Heart left ventricle (tissue), 16 donors: ENCODE results near the gene ATL1. TPM values are rescaled to one million over a fixed set of nuclear protein-coding genes. Genes with fewer than 3 reads are reported as not detected.

Source experiments
- ATAC-seq, 4 donors: fragments of 200-7000 bp; cut with Tn5 transposase; one replicate each; pipeline ENCODE4 v1.9.1; 2020 to 2022; ENCODE audit warnings: moderate library complexity in 4 of 4, mild to moderate bottlenecking in 3 of 4, moderate number of reproducible peaks in 1 of 4
- DNase-seq, 5 donors: peaks; one replicate each; pipeline ENCODE4 v3.0.0-alpha.2; 2020
- H3K27ac ChIP-seq, 12 donors: fragments of 200-600 bp; sonication (generic) in 4 of 12; one replicate each; pipeline versions ENCODE4 v1.5.0 to v1.8.0; 2016 to 2022; ENCODE audit warnings: mild to moderate bottlenecking in 2 of 12
- H3K27me3 ChIP-seq, 9 donors: fragments of 200-600 bp; sonication (generic) in 2 of 9; one replicate each; pipeline versions ENCODE4 v1.5.1 to v1.8.0; 2016 to 2022; ENCODE audit warnings: mild to moderate bottlenecking in 3 of 9
- H3K36me3 ChIP-seq, 9 donors: fragments of 200-600 bp; sonication (generic) in 2 of 9; one replicate each; pipeline versions ENCODE4 v1.5.0 to v1.8.0; 2018 to 2022; ENCODE audit warnings: mild to moderate bottlenecking in 2 of 9
- H3K4me1 ChIP-seq, 12 donors: fragments of 200-600 bp; sonication (generic) in 4 of 12; one replicate each; pipeline versions ENCODE4 v1.5.0 to v1.8.0; 2016 to 2022; ENCODE audit warnings: mild to moderate bottlenecking in 3 of 12
- H3K4me3 ChIP-seq, 12 donors: fragments of 200-600 bp; sonication (generic) in 4 of 12; one replicate each; pipeline versions ENCODE4 v1.5.0 to v1.8.0; 2017 to 2022; ENCODE audit warnings: mild to moderate bottlenecking in 9 of 12, moderate library complexity in 4 of 12
- H3K9me3 ChIP-seq, 12 donors: fragments of 200-600 bp; sonication (generic) in 4 of 12; one replicate each; pipeline versions ENCODE4 v1.5.0 to v1.8.0; 2016 to 2022; ENCODE audit warnings: mild to moderate bottlenecking in 1 of 12
- CTCF ChIP-seq, 12 donors: fragments of 200-600 bp; sonication (generic) in 4 of 12; IDR thresholded peaks; one replicate each; pipeline versions ENCODE4 v1.5.0 to v1.8.0; 2018 to 2022; ENCODE audit warnings: antibody characterized with exemption in 12 of 12, mild to moderate bottlenecking in 5 of 12
- POLR2A ChIP-seq, 2 donors: fragments of 450-650 bp; IDR thresholded peaks; one replicate each; pipeline ENCODE4 v1.6.1; 2017; ENCODE audit warnings: antibody characterized with exemption in 2 of 2, mild to moderate bottlenecking in 2 of 2, moderate library complexity in 2 of 2
- WGBS, 4 donors: extraction: QIAGEN DNeasy Blood & Tissue Kit in 2 of 4; methylation state at CpG; one replicate each; pipeline versions ENCODE4 v1.1.5 to v1.1.7; 2013 to 2018; 5-methylcytosine and 5-hydroxymethylcytosine counted together
- intact Hi-C, 10 donors: fragments of 100-400 bp; cut with DNase I; formaldehyde crosslinking; loops; one replicate each; pipeline versions ENCODE4 v1.11.1 to v1.14.2; 2022
- polyA plus RNA-seq, 2 donors: library from polyadenylated mRNA; stranded (reverse); fragments of 200-250 nt; gene quantifications; one replicate each; pipeline ENCODE4 v1.2.3, GENCODE V29; 2013
- total RNA-seq, 9 donors: library from RNA; depleted of rRNA in 2 of 9; stranded (reverse); fragments of >200 nt in 2 of 9; fragmentation: NEBNext Ultra II Directional in 3 of 9; extraction: Animal tissue kit (Norgen Biotek cat#: 25700) in 3 of 9; gene quantifications; one replicate each; pipeline versions ENCODE4 v1.1.0 to v1.2.4, GENCODE V29; 2016 to 2023
- donor health status: ischemic (EF 13 %, LVEDD 7.1; RV severe dilation, severe dysfunction).
- donor health status: healthy with polysubstance abuse.
- donor health status: DM: no; HTN: yes; CAD: no.
- donor health status: DM: no; HTN: no; CAD: no.
- donor health status: ischemic (EF 25% LVEDD 6.9; RV normal size, moderate dysfunction).
- donor health status: ischemic (EF 25% LVEDD 5.7; RV mildly dilated, moderate dysfunction).
- donor health status: healthy.
- donor health status: DM: yes; HTN: yes; CAD: no.
- donor health status: ischemic (EF 35%, LVEDD 5.7; RV mildly dilated, moderate dysfunction).
- donor health status: nonischemic (EF 11% LVEDD 7.7; RV severe dilation, severe dysfunction).
- donor health status: DM: yes; HTN: yes; CAD: no.
- donor health status: PGD.
- donor health status: ischemic (EF 29% LVEDD 5.4; RV normal size, mild dysfunction).
- donor health status: nonischemic (EF 23%, LVEDD 6.1; RV moderate dilation, normal function).

The ATL1 gene
- total and polyA plus RNA-seq, 11 donors, result 0.28 to 3.1 (median 0.94) TPM

DNA sequence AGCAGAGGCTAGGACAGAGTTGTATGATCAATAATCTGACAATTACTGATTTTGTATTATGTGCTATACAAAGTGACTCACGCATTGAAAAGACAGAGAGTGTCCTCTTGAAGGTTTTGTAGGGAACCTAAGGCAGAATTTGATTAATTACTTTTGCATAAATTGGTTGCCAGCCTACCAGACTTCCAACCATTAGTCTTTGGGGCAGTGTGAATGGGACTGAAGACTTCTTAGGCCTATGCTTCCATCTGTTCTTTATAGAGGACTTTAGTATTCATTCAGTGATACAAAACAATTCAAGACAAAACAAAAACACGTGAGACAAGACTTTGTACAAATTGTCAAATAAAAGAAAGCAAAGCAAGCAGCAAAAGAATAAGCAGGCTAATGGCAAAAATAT, 46.5 kb downstream of the ATL1 start:
- WGBS, 4 donors, result 92 to 99% (median 95%) methylated on average over 2 of the region's 2 CpGs
- DNase-seq (no peak), ATAC-seq (no peak)
- no peak overlapping the region for H3K27ac ChIP-seq
- H3K4me1 ChIP-seq, result peaks cover 0 to 6% (median 0%) of the 10 kb centered on the region in 12 donors
- intact Hi-C loops, result loop anchor here in 3 of 10 donors (5.0 to 10.0 kb wide), 2 partner anchors 106 to 258 kb away; no protein-coding TSS in a partner anchor
- H3K4me3 ChIP-seq, result no peak overlapping the region
- no peaks in the 10 kb centered on the region for H3K36me3 ChIP-seq
- TF ChIP-seq POLR2A (IDR thresholded peaks at IDR 0.05) (no peak), CTCF (IDR thresholded peaks at IDR 0.05) (no peak)
- no peaks in the 10 kb centered on the region for H3K27me3 ChIP-seq
- peaks cover 0 to 7% (median 0%) of the 10 kb centered on the region in 12 donors for H3K9me3 ChIP-seq

- no peak overlapping the region for H3K4me3 ChIP-seq
- WGBS, 4 donors, result 89 to 91% (median 90%) methylated on average over 3 of the region's 3 CpGs
- H3K4me1 ChIP-seq, result peaks cover 0 to 6% (median 0%) of the 10 kb centered on the region in 12 donors
- intact Hi-C loops, result loop anchor here in 3 of 10 donors (5.0 to 10.0 kb wide), 2 partner anchors 105 to 258 kb away; no protein-coding TSS in a partner anchor
- DNase-seq (no peak), ATAC-seq (no peak)
- H3K9me3 ChIP-seq, result peaks cover 0 to 7% (median 0%) of the 10 kb centered on the region in 12 donors
- no peak overlapping the region for H3K27ac ChIP-seq
- H3K27me3 ChIP-seq, result no peaks in the 10 kb centered on the region
- no peaks in the 10 kb centered on the region for H3K36me3 ChIP-seq
- TF ChIP-seq POLR2A (IDR thresholded peaks at IDR 0.05) (no peak), CTCF (IDR thresholded peaks at IDR 0.05) (no peak)
Measured at GRCh38 chr14:50607181-50607580, 47.2 kb downstream of the ATL1 start.

GRCh38 chr14:50607761-50608160, 47.8 kb downstream of the ATL1 start:
- Histone ChIP-seq H3K36me3 (no peaks in the 10 kb centered on the region), H3K4me3 (no peak overlapping the region), H3K27me3 (no peaks in the 10 kb centered on the region), H3K27ac (no peak overlapping the region), H3K4me1 (peaks cover 0 to 6% (median 0%) of the 10 kb centered on the region in 12 donors), H3K9me3 (peaks cover 0 to 7% (median 0%) of the 10 kb centered on the region in 12 donors)
- DNase-seq, result no peak
- 90 to 96% (median 92%) methylated on average over 1 of the region's 1 CpG for WGBS, 4 donors
- intact Hi-C loops, result loop anchor here in 3 of 10 donors (5.0 to 10.0 kb wide), 2 partner anchors 105 to 257 kb away; no protein-coding TSS in a partner anchor
- no peak for TF ChIP-seq POLR2A (IDR thresholded peaks at IDR 0.05)
- TF ChIP-seq CTCF (IDR thresholded peaks at IDR 0.05), result no peak
- ATAC-seq, result no peak

GRCh38 chr14:50608302-50608851, 48.4 kb downstream of the ATL1 start:
- intact Hi-C loops, result loop anchor here in 3 of 10 donors (5.0 to 10.0 kb wide), 2 partner anchors 104 to 256 kb away; no protein-coding TSS in a partner anchor
- Histone ChIP-seq H3K27ac (peak overlapping the region in 1 of 12 donors; percentile 20), H3K4me1 (peaks cover 0 to 6% (median 0%) of the 10 kb centered on the region in 12 donors), H3K9me3 (peaks cover 0 to 7% (median 0%) of the 10 kb centered on the region in 12 donors), H3K4me3 (no peak overlapping the region), H3K27me3 (no peaks in the 10 kb centered on the region), H3K36me3 (no peaks in the 10 kb centered on the region)
- ATAC-seq, result no peak
- TF ChIP-seq CTCF (IDR thresholded peaks at IDR 0.05), result no peak
- TF ChIP-seq POLR2A (IDR thresholded peaks at IDR 0.05), result no peak
- WGBS, 4 donors, result 46 to 62% (median 48%) methylated on average over 1 of the region's 1 CpG
- DNase-seq, result no peak
